Uterus (tissue), 4 donors: ENCODE measurements around the gene RNF126. TPM values are rescaled to one million over a fixed set of nuclear protein-coding genes. Genes with fewer than 3 reads are reported as not detected.
"Not testable (repeated sequence)": the region's sequence is repeated elsewhere in the genome, so short reads cannot be mapped to it uniquely, and the experiment has no call there.

ENCODE experiments used
- DNase-seq, 2 donors: peaks; one replicate each; pipeline ENCODE4 v3.0.0-alpha.2; 2019 to 2020
- H3K27ac ChIP-seq, 2 donors: fragments of 200-600 bp; sonication (generic); 1 replicate in 1 of 2; 2 replicates in 1 of 2; pipeline ENCODE4 v1.5.1; 2016 to 2018
- H3K27me3 ChIP-seq, 2 donors: fragments of 200-600 bp; sonication (generic); one replicate each; pipeline ENCODE4 v1.5.1; 2018 to 2019; ENCODE audit warnings: control low read depth in 1 of 2
- H3K36me3 ChIP-seq, 2 donors: fragments of 200-600 bp; sonication (generic); one replicate each; pipeline ENCODE4 v1.5.1; 2019; ENCODE audit warnings: control low read depth in 1 of 2
- H3K4me1 ChIP-seq, 2 donors: fragments of 200-600 bp; sonication (generic); one replicate each; pipeline ENCODE4 v1.5.1; 2018 to 2019; ENCODE audit warnings: control low read depth in 1 of 2
- H3K4me3 ChIP-seq, 2 donors: fragments of 200-600 bp; sonication (generic); 1 replicate in 1 of 2; 2 replicates in 1 of 2; pipeline ENCODE4 v1.5.1; 2018 to 2019; ENCODE audit warnings: mild to moderate bottlenecking in 1 of 2
- H3K9me3 ChIP-seq, 2 donors: fragments of 200-600 bp; sonication (generic); one replicate each; pipeline ENCODE4 v1.5.1; 2019; ENCODE audit warnings: control low read depth in 1 of 2
- POLR2A ChIP-seq, 2 donors: fragments of 450-650 bp; IDR thresholded peaks; one replicate each; pipeline ENCODE4 v1.6.1; 2016; ENCODE audit warnings: antibody characterized with exemption in 2 of 2, mild to moderate bottlenecking in 1 of 2, moderate library complexity in 1 of 2
- intact Hi-C: fragments of 100-400 bp; cut with DNase I; formaldehyde crosslinking; loops from one replicate; pipeline ENCODE4 v1.15.1; 2023; ENCODE audit warnings: low total_unique reads
- total RNA-seq, 4 donors: library from RNA; depleted of rRNA in 3 of 4; stranded (reverse); fragments of >200 nt in 3 of 4; gene quantifications; one replicate each; pipeline versions ENCODE4 v1.1.0 to v1.2.4, GENCODE V29; 2014 to 2023
- TF ChIP-seq, protein P1 (sequence below), 4 experiments: fragments of 200-600 bp in 2 of 4; fragments of 450-650 bp in 2 of 4; sonication (generic) in 2 of 4; IDR thresholded peaks; one replicate each; pipeline ENCODE4 v1.5.1; 2016 to 2019; ENCODE audit warnings: antibody characterized with exemption in 4 of 4, mild to moderate bottlenecking in 2 of 4, moderate library complexity in 1 of 4
- donor health status: DM: yes; HTN: yes; CAD: no.

The RNF126 gene
- total RNA-seq, 4 donors from 2014 or later: 9.5 to 44.3 (median 18.2) TPM

DNA sequence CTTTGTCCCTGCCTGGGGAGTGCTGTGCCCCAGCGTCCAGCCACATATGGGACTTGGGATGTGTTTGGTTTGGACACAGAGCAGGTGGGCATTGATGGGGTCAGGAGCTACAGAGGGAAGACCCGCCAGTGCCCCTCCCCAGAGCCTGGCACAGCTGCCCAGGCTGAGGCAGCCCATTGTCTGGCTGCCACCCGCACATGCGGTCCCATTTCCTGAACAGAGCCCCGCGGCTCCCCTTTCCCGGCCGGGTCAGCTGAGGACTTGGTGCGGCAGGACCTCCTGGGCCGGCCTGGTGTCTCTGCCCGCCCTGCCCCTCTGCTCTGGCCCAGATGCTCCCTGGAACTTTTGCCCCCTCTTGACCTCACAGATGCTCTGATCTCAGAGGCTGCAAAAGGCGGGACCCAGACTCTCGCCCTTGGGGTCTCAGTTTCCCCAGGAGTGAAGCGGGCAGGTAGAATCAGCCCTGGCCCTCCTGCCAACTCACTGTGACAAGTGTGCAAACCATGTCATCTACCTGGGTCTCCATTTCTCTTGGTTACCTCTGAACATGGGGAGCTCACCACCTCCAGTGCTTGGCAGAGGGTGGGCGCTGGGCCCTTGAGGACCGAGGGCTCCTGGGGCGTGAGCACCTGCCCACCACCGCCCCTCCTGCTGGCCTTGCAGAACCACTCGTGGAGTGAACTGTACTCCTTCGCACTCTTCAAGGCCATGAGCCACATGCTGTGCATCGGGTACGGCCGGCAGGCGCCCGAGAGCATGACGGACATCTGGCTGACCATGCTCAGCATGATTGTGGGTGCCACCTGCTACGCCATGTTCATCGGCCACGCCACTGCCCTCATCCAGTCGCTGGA, 55.5 kb downstream of the RNF126 start:
- no peak overlapping the region for H3K4me3 ChIP-seq
- H3K9me3 ChIP-seq: no peaks in the 10 kb centered on the region
- TF ChIP-seq, protein P1, sequence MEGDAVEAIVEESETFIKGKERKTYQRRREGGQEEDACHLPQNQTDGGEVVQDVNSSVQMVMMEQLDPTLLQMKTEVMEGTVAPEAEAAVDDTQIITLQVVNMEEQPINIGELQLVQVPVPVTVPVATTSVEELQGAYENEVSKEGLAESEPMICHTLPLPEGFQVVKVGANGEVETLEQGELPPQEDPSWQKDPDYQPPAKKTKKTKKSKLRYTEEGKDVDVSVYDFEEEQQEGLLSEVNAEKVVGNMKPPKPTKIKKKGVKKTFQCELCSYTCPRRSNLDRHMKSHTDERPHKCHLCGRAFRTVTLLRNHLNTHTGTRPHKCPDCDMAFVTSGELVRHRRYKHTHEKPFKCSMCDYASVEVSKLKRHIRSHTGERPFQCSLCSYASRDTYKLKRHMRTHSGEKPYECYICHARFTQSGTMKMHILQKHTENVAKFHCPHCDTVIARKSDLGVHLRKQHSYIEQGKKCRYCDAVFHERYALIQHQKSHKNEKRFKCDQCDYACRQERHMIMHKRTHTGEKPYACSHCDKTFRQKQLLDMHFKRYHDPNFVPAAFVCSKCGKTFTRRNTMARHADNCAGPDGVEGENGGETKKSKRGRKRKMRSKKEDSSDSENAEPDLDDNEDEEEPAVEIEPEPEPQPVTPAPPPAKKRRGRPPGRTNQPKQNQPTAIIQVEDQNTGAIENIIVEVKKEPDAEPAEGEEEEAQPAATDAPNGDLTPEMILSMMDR (IDR thresholded peaks at IDR 0.05): no peak
- TF ChIP-seq POLR2A (IDR thresholded peaks at IDR 0.05): no peak
- DNase-seq: no peak
- no peaks in the 10 kb centered on the region for H3K27me3 ChIP-seq
- H3K27ac ChIP-seq: no peak overlapping the region
- no peaks in the 10 kb centered on the region for H3K36me3 ChIP-seq
- intact Hi-C loops: no loop called here
- H3K4me1 ChIP-seq: no peaks in the 10 kb centered on the region

GRCh38 chr19:605061-605971, 57.7 kb downstream of the RNF126 start:
- H3K36me3 ChIP-seq, DNase-seq, H3K9me3 ChIP-seq, H3K27me3 ChIP-seq, H3K4me1 ChIP-seq, intact Hi-C loops, H3K27ac ChIP-seq, H3K4me3 ChIP-seq: not testable (repeated sequence)

DNA sequence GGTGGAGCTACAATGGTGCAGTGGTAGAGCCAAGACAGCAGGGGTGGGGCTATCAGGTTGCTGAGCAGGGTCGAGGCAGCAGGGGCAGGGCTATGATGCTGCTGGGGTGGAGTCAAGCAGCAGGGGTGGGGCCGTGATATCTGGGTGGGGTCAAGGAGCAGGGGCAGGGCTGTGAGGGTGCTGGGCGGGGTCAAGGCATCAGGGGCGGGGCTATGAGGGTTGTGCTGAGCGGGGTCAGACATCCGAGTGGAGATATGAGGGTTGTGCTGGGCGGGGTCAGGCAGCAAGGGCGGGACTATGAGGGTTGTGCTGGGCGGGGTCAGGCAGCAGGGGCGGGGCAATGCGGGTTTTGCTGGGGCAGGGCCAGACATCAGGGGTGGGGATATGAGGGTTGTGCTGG, 58.7 kb downstream of the RNF126 start:
- Histone ChIP-seq H3K36me3 (no peaks in the 10 kb centered on the region), H3K27ac (no peak overlapping the region), H3K4me3 (no peak overlapping the region), H3K4me1 (no peaks in the 10 kb centered on the region), H3K27me3 (no peaks in the 10 kb centered on the region), H3K9me3 (no peaks in the 10 kb centered on the region)
- DNase-seq: no peak
- TF ChIP-seq, protein P1 (IDR thresholded peaks at IDR 0.05): no peak
- no peak for TF ChIP-seq POLR2A (IDR thresholded peaks at IDR 0.05)
- intact Hi-C loops: no loop called here

- H3K9me3 ChIP-seq, H3K4me1 ChIP-seq, intact Hi-C loops, H3K27ac ChIP-seq, H3K36me3 ChIP-seq, H3K27me3 ChIP-seq, DNase-seq, H3K4me3 ChIP-seq: not testable (repeated sequence)
These were observed 59.2 kb downstream of the RNF126 start for GRCh38 chr19:603779-604178.

DNA sequence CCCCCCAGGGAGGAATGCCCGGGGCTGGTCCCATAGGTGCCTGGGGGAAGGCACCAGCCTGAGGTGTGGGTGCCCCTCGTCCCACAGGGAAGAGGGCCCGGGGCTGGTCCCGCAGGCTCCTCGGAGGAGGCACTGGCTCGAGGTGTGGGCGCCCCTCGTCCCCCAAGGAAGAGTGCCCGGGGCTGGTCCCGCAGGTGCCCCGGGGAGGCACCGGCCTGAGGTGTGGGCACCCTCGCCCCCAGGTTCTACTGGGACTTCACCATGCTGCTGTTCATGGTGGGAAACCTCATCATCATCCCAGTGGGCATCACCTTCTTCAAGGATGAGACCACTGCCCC, 59.7 kb downstream of the RNF126 start:
- H3K27me3 ChIP-seq, H3K27ac ChIP-seq, H3K4me3 ChIP-seq, DNase-seq, H3K9me3 ChIP-seq, H3K36me3 ChIP-seq, intact Hi-C loops, H3K4me1 ChIP-seq: not testable (repeated sequence)

DNA sequence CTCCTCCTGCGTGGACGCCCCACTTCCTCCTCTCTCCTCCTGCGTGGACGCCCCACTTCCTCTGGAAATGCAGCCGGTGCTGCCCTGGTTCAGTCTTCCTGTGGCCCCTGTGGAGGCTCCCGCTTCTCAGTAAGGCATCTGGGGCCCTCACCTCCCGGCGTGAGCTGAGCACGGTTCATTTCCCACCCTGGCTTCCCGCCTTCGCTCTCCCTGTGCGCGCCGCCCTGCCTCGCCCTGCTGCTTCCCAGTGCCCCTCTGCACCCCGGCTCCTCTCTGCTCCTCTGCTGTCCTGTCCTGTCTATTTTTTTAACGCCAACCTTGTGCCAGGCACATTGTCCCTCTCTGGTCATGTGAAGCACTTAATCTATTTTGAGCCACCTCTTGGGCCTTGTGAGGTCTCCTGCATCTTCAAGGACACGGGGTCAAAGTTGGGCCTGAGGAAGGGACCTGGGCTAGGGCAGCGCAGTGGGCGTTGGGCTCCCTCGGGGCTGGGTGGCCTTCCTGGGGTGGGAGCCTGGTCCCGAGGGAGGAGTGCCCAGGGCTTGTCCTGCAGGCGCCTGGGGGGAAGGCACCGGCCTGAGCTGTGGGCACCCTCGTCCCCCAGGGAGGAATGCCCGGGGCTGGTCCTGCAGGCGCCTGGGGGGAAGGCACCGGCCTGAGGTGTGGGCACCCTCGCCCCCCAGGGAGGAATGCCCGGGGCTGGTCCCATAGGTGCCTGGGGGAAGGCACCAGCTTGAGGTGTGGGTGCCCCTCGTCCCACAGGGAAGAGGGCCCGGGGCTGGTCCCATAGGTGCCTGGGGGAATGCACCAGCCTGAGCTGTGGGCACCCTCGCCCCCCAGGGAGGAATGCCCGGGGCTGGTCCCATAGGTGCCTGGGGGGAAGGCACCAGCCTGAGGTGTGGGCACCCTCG, 60.4 kb downstream of the RNF126 start:
- Histone ChIP-seq H3K27me3 (no peaks in the 10 kb centered on the region), H3K4me3 (no peak overlapping the region), H3K36me3 (no peaks in the 10 kb centered on the region), H3K9me3 (no peaks in the 10 kb centered on the region), H3K27ac (no peak overlapping the region), H3K4me1 (no peaks in the 10 kb centered on the region)
- DNase-seq: no peak
- TF ChIP-seq, protein P1 (IDR thresholded peaks at IDR 0.05): no peak
- no peak for TF ChIP-seq POLR2A (IDR thresholded peaks at IDR 0.05)
- intact Hi-C loops: no loop called here
